GM23338 (cell line): ENCODE results near the gene DTX4. TPM values are rescaled to one million over a fixed set of nuclear protein-coding genes. Genes with fewer than 3 reads are reported as not detected.

Experiments
- ATAC-seq: fragments of 200-7000 bp; cut with Tn5 transposase; 3 replicates; pipeline ENCODE4 v1.9.1; 2020
- DNase-seq: peaks from one replicate; pipeline ENCODE4 v3.0.0-alpha.2; 2015; ENCODE audit warnings: low spot score
- H2AFZ ChIP-seq: fragments of 200-600 bp; sonication (generic); 2 replicates; pipeline ENCODE4 v1.8.0; 2016; ENCODE audit warnings: antibody characterized with exemption, mild to moderate bottlenecking, moderate library complexity
- H3F3A ChIP-seq: fragments of 200-600 bp; sonication (generic); replicated peaks from 2 replicates; pipeline ENCODE4 v1.8.0; 2017; ENCODE audit warnings: antibody characterized with exemption, mixed run types, low read depth
- H3K27ac ChIP-seq: fragments of 200-600 bp; sonication (generic); 2 replicates; pipeline ENCODE4 v1.6.1; 2016; ENCODE audit warnings: low read depth
- H3K27me3 ChIP-seq: fragments of 200-600 bp; sonication (generic); 2 replicates; pipeline ENCODE4 v1.8.0; 2016; ENCODE audit warnings: mild to moderate bottlenecking, mixed run types, moderate library complexity; ENCODE audit not compliant: insufficient read depth
- H3K36me3 ChIP-seq: fragments of 200-600 bp; sonication (generic); 2 replicates; pipeline ENCODE4 v1.8.0; 2016; ENCODE audit warnings: mild to moderate bottlenecking; ENCODE audit not compliant: insufficient read depth
- H3K4me1 ChIP-seq: fragments of 200-600 bp; sonication (generic); 2 replicates; pipeline ENCODE4 v1.8.0; 2016; ENCODE audit warnings: mild to moderate bottlenecking, moderate library complexity; ENCODE audit not compliant: insufficient read depth
- H3K4me2 ChIP-seq: fragments of 200-600 bp; sonication (generic); 2 replicates; pipeline ENCODE4 v1.7.1; 2017; ENCODE audit warnings: mixed run types
- H3K4me3 ChIP-seq: fragments of 200-600 bp; sonication (generic); 2 replicates; pipeline ENCODE4 v1.6.1; 2016; ENCODE audit warnings: mixed run types
- H3K79me2 ChIP-seq: fragments of 200-600 bp; sonication (generic); replicated peaks from 2 replicates; pipeline ENCODE4 v1.8.0; 2017; ENCODE audit warnings: mild to moderate bottlenecking; ENCODE audit not compliant: insufficient read depth
- H3K9me2 ChIP-seq: fragments of 200-600 bp; sonication (generic); 2 replicates; pipeline ENCODE4 v1.8.0; 2017; ENCODE audit not compliant: insufficient read depth
- H4K20me1 ChIP-seq: fragments of 200-600 bp; sonication (generic); replicated peaks from 2 replicates; pipeline ENCODE4 v1.8.0; 2017; ENCODE audit warnings: mild to moderate bottlenecking; ENCODE audit not compliant: insufficient read depth
- H3K27ac Mint-ChIP-seq: 2 replicates; pipeline ENCODE4 v1.8.0; 2020; ENCODE audit warnings: inconsistent platforms, mild to moderate bottlenecking, moderate library complexity, mixed read lengths
- H3K27me3 Mint-ChIP-seq: 3 replicates; pipeline ENCODE4 v1.8.0; 2022; ENCODE audit warnings: low read depth, mild to moderate bottlenecking, moderate library complexity, mixed read lengths, inconsistent platforms; ENCODE audit not compliant: insufficient read depth, poor library complexity
- H3K36me3 Mint-ChIP-seq: 3 replicates; pipeline ENCODE4 v1.8.0; 2021; ENCODE audit warnings: low read depth, mild to moderate bottlenecking, inconsistent platforms, moderate library complexity, mixed read lengths
- H3K4me1 Mint-ChIP-seq: 3 replicates; pipeline ENCODE4 v1.8.0; 2020; ENCODE audit warnings: mild to moderate bottlenecking, inconsistent platforms, mixed read lengths
- H3K4me3 Mint-ChIP-seq: 3 replicates; pipeline ENCODE4 v1.8.0; 2021; ENCODE audit warnings: moderate library complexity, mild to moderate bottlenecking, inconsistent platforms, mixed read lengths
- H3K9me3 Mint-ChIP-seq: 3 replicates; pipeline ENCODE4 v1.8.0; 2020; ENCODE audit warnings: moderate library complexity, mild to moderate bottlenecking, inconsistent platforms, mixed read lengths
- CREB1 ChIP-seq: fragments of 250-450 bp; sonication (Bioruptor Pico); IDR thresholded peaks from 2 replicates; pipeline ENCODE4 v1.5.0; 2020; ENCODE audit warnings: low read depth, mild to moderate bottlenecking, moderate library complexity
- EZH2 ChIP-seq: fragments of 200-600 bp; sonication (generic); IDR thresholded peaks from one replicate; pipeline ENCODE4 v1.8.0; 2017; ENCODE audit warnings: antibody characterized with exemption, mild to moderate bottlenecking, low read depth; ENCODE audit not compliant: unreplicated experiment
- EZH2phosphoT487 ChIP-seq: fragments of 200-600 bp; sonication (generic); IDR thresholded peaks from one replicate; pipeline ENCODE4 v1.8.1; 2018; ENCODE audit warnings: antibody characterized with exemption; ENCODE audit not compliant: unreplicated experiment
- NANOG ChIP-seq: IDR thresholded peaks from 2 replicates; pipeline ENCODE4 v1.6.1; 2016; ENCODE audit warnings: antibody characterized with exemption, borderline replicate concordance
- POLR2AphosphoS5 ChIP-seq: IDR thresholded peaks from 2 replicates; pipeline ENCODE4 v1.6.1; 2016; ENCODE audit warnings: antibody characterized with exemption, low read depth
- ZNF114 ChIP-seq: fragments of 250-450 bp; sonication (Bioruptor Pico); IDR thresholded peaks from 2 replicates; pipeline ENCODE4 v1.5.0; 2020; ENCODE audit warnings: mild to moderate bottlenecking, moderate library complexity
- ZNF331 ChIP-seq: fragments of 250-450 bp; sonication (Bioruptor Pico); IDR thresholded peaks from 2 replicates; pipeline ENCODE4 v1.5.0; 2020; ENCODE audit warnings: low read depth, mild to moderate bottlenecking, moderate library complexity
- polyA plus RNA-seq: library from polyadenylated mRNA; unstranded; fragments of >200 nt; fragmentation: Nextera tagmentation; extraction: Ambion mirVana; gene quantifications from 2 replicates; pipeline ENCODE4 v1.2.1, GENCODE V29; 2016
- total RNA-seq: library from RNA; depleted of rRNA; stranded (reverse); fragments of >200 nt; shearing (Covaris generic); gene quantifications from 2 replicates; pipeline ENCODE4 v1.2.3, GENCODE V29; 2014
- TF ChIP-seq, protein P1 (sequence below): IDR thresholded peaks from 2 replicates; pipeline ENCODE4 v1.6.1; 2016; ENCODE audit warnings: antibody characterized with exemption
- TF ChIP-seq, protein P2 (sequence below): IDR thresholded peaks from one replicate; pipeline ENCODE4 v1.6.1; 2018; ENCODE audit warnings: antibody characterized with exemption; ENCODE audit not compliant: unreplicated experiment

DTX4 gene
- total and polyA plus RNA-seq, 2 experiments from 2014 or later, result 4.2 to 14.7 TPM

- TF ChIP-seq, protein P1, sequence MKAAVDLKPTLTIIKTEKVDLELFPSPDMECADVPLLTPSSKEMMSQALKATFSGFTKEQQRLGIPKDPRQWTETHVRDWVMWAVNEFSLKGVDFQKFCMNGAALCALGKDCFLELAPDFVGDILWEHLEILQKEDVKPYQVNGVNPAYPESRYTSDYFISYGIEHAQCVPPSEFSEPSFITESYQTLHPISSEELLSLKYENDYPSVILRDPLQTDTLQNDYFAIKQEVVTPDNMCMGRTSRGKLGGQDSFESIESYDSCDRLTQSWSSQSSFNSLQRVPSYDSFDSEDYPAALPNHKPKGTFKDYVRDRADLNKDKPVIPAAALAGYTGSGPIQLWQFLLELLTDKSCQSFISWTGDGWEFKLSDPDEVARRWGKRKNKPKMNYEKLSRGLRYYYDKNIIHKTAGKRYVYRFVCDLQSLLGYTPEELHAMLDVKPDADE, result no peak
- TF ChIP-seq POLR2AphosphoS5, result no peak
- TF ChIP-seq ZNF331 (CRISPR knock-in tag), result no peak
- no peak for TF ChIP-seq ZNF114 (CRISPR knock-in tag)
- TF ChIP-seq EZH2phosphoT487, result no peak
- no peak for TF ChIP-seq EZH2
- TF ChIP-seq CREB1 (CRISPR knock-in tag), result no peak
- TF ChIP-seq, protein P2, sequence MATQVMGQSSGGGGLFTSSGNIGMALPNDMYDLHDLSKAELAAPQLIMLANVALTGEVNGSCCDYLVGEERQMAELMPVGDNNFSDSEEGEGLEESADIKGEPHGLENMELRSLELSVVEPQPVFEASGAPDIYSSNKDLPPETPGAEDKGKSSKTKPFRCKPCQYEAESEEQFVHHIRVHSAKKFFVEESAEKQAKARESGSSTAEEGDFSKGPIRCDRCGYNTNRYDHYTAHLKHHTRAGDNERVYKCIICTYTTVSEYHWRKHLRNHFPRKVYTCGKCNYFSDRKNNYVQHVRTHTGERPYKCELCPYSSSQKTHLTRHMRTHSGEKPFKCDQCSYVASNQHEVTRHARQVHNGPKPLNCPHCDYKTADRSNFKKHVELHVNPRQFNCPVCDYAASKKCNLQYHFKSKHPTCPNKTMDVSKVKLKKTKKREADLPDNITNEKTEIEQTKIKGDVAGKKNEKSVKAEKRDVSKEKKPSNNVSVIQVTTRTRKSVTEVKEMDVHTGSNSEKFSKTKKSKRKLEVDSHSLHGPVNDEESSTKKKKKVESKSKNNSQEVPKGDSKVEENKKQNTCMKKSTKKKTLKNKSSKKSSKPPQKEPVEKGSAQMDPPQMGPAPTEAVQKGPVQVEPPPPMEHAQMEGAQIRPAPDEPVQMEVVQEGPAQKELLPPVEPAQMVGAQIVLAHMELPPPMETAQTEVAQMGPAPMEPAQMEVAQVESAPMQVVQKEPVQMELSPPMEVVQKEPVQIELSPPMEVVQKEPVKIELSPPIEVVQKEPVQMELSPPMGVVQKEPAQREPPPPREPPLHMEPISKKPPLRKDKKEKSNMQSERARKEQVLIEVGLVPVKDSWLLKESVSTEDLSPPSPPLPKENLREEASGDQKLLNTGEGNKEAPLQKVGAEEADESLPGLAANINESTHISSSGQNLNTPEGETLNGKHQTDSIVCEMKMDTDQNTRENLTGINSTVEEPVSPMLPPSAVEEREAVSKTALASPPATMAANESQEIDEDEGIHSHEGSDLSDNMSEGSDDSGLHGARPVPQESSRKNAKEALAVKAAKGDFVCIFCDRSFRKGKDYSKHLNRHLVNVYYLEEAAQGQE, result no peak
Observed at GRCh38 chr11:59192446-59193020, 20.6 kb downstream of the DTX4 start (continued).

- no peak overlapping the region for H3K27ac Mint-ChIP-seq
- DNase-seq, result no peak
- Histone ChIP-seq H3K9me2 (0 out of 2 replicates have a peak, but pooled peaks cover 4% of the 10 kb centered on the region), H4K20me1 (no peaks in the 10 kb centered on the region), H3K27me3 (no peaks in the 10 kb centered on the region), H3F3A (no peaks in the 10 kb centered on the region), H3K27ac (no peak overlapping the region), H2AFZ (no peak overlapping the region), H3K36me3 (peaks cover 15% of the 10 kb centered on the region), H3K4me1 (no peaks in the 10 kb centered on the region), H3K4me2 (no peak overlapping the region), H3K79me2 (no peaks in the 10 kb centered on the region), H3K4me3 (no peak overlapping the region)
- no peak for ATAC-seq
- peaks cover 89% of the 10 kb centered on the region for H3K36me3 Mint-ChIP-seq
- H3K9me3 Mint-ChIP-seq, result peaks cover 12% of the 10 kb centered on the region
- no peaks in the 10 kb centered on the region for H3K27me3 Mint-ChIP-seq
- no peaks in the 10 kb centered on the region; the same call in 2 of the 3 replicates for H3K4me1 Mint-ChIP-seq
- no peak overlapping the region for H3K4me3 Mint-ChIP-seq
- TF ChIP-seq, protein P1, result no peak
- TF ChIP-seq CREB1 (CRISPR knock-in tag), result no peak
- no peak for TF ChIP-seq NANOG
- no peak for TF ChIP-seq ZNF331 (CRISPR knock-in tag)
- TF ChIP-seq, protein P2, result no peak
- no peak for TF ChIP-seq ZNF114 (CRISPR knock-in tag)
Observed at GRCh38 chr11:59193587-59194130, 21.7 kb downstream of the DTX4 start.
